HCT116 (cell line): ENCODE measurements around the gene CDH13. TPM values are rescaled to one million over a fixed set of nuclear protein-coding genes. Genes with fewer than 3 reads are reported as not detected.

Experiments
- ATAC-seq: fragments of 200-7000 bp; cut with Tn5 transposase; 2 replicates; pipeline ENCODE4 v1.9.1; 2020; ENCODE audit warnings: mild to moderate bottlenecking, moderate library complexity
- BruUV-seq: library from RNA; stranded (reverse); fragments of 400-500 nt; replicated peaks from 2 replicates; lab custom pipeline; 2021; lab: Mats Ljungman, UMichigan
- CTCF ChIA-PET: fragments of 300-600 bp; sonication (Branson Sonifier 250); formaldehyde crosslinking; loops from one replicate; lab custom pipeline; 2021; ENCODE audit warnings: antibody characterized with exemption; lab: Charles Lee
- POLR2A ChIA-PET: fragments of 300-600, 350-600 bp; sonication (Branson Sonifier 250); formaldehyde crosslinking; loops from one replicate; lab custom pipeline; 2021; ENCODE audit warnings: antibody characterized with exemption; lab: Charles Lee
- RAD21 ChIA-PET, 2 experiments: fragments of 300-600 bp; sonication (Branson Sonifier 250); formaldehyde crosslinking; loops; one replicate each; lab custom pipeline; 2023; ENCODE audit warnings: low total read pairs in 2 of 2; ENCODE audit not compliant: uncharacterized antibody in 2 of 2, unreplicated experiment in 2 of 2, low non-redundant PET in 1 of 2; lab: Charles Lee
- DNase-seq: peaks from one replicate; pipeline ENCODE4 v3.0.0-alpha.2; 2010; ENCODE audit warnings: low read depth, low spot score
- H2AFZ ChIP-seq: fragments of 200-600 bp; shearing (Covaris generic), sonication (generic); 2 replicates; pipeline ENCODE4 v1.6.1; 2017; ENCODE audit warnings: low read depth, mixed run types, mixed read lengths, antibody characterized with exemption, low read length; ENCODE audit not compliant: poor library complexity, severe bottlenecking
- H3K27ac ChIP-seq: 2 replicates; pipeline ENCODE4 v1.5.1; 2012; ENCODE audit warnings: low read depth, low read length
- H3K27me3 ChIP-seq: fragments of 200-600 bp; sonication (generic); 2 replicates; pipeline ENCODE4 v1.6.1; 2016; ENCODE audit warnings: mixed run types, low read length, mixed read lengths; ENCODE audit not compliant: insufficient read depth
- H3K36me3 ChIP-seq, 2 experiments: fragments of 200-500 bp in 1 of 2; fragments of 200-600 bp in 1 of 2; sonication (Bioruptor generic) in 1 of 2; sonication (generic) in 1 of 2; 2 replicates each; pipeline versions ENCODE4 v1.5.1 to v1.6.1; 2014 to 2016; ENCODE audit warnings: low read length in 2 of 2, inconsistent platforms in 1 of 2, mixed read lengths in 1 of 2, mixed run types in 1 of 2; ENCODE audit not compliant: insufficient read depth in 2 of 2, control insufficient read depth in 1 of 2
- H3K4me1 ChIP-seq, 2 experiments: fragments of 200-600 bp in 1 of 2; sonication (generic) in 1 of 2; 2 replicates each; pipeline versions ENCODE4 v1.5.1 to v1.6.1; 2012 to 2017; ENCODE audit warnings: low read length in 2 of 2, inconsistent platforms in 1 of 2, mild to moderate bottlenecking in 1 of 2, mixed read lengths in 1 of 2, mixed run types in 1 of 2, moderate library complexity in 1 of 2; ENCODE audit not compliant: insufficient read depth in 2 of 2, control insufficient read depth in 1 of 2
- H3K4me2 ChIP-seq: fragments of 200-600 bp; sonication (generic); 2 replicates; pipeline ENCODE4 v1.6.1; 2017; ENCODE audit warnings: mixed run types, low read length, mixed read lengths
- H3K4me3 ChIP-seq, 2 experiments: fragments of 200-600 bp in 1 of 2; sonication (generic) in 1 of 2; replicated peaks in 1 of 2; 2 replicates each; pipeline ENCODE4 v1.5.1; 2011 to 2016; ENCODE audit warnings: low read length in 2 of 2, control low read depth in 1 of 2, low read depth in 1 of 2, mild to moderate bottlenecking in 1 of 2, mixed read lengths in 1 of 2, mixed run types in 1 of 2
- H3K79me2 ChIP-seq: fragments of 200-600 bp; sonication (generic); 2 replicates; pipeline ENCODE4 v1.6.1; 2017; ENCODE audit warnings: mild to moderate bottlenecking, mixed run types, low read length, moderate library complexity, mixed read lengths; ENCODE audit not compliant: insufficient read depth
- H3K9ac ChIP-seq: fragments of 200-600 bp; sonication (generic); 2 replicates; pipeline ENCODE4 v1.6.1; 2016; ENCODE audit warnings: low read length, mixed read lengths
- H3K9me2 ChIP-seq: fragments of 200-600 bp; sonication (generic), shearing (Covaris generic); 2 replicates; pipeline ENCODE4 v1.6.1; 2017; ENCODE audit warnings: mixed run types, mild to moderate bottlenecking, moderate library complexity; ENCODE audit not compliant: insufficient read depth
- H3K9me3 ChIP-seq, 2 experiments: fragments of 200-500 bp in 1 of 2; fragments of 200-600 bp in 1 of 2; sonication (Bioruptor generic) in 1 of 2; sonication (generic) in 1 of 2; 2 replicates each; pipeline ENCODE4 v1.6.1; 2014 to 2017; ENCODE audit warnings: low read length in 2 of 2, mixed read lengths in 2 of 2, inconsistent platforms in 1 of 2, low read depth in 1 of 2, mild to moderate bottlenecking in 1 of 2, mixed run types in 1 of 2, moderate library complexity in 1 of 2; ENCODE audit not compliant: control insufficient read depth in 1 of 2, insufficient read depth in 1 of 2
- H4K20me1 ChIP-seq: fragments of 200-600 bp; sonication (generic), shearing (Covaris generic); 2 replicates; pipeline ENCODE4 v1.6.1; 2017; ENCODE audit warnings: mixed run types, mild to moderate bottlenecking, moderate library complexity; ENCODE audit not compliant: insufficient read depth
- EGR1 ChIP-seq: IDR thresholded peaks from 2 replicates; pipeline ENCODE4 v1.6.1; 2012; ENCODE audit warnings: low read depth
- FOSL1 ChIP-seq: IDR thresholded peaks from 2 replicates; pipeline ENCODE4 v1.6.1; 2012; ENCODE audit warnings: low read depth
- JUND ChIP-seq: IDR thresholded peaks from 2 replicates; pipeline ENCODE4 v1.6.1; 2012
- POLR2A ChIP-seq: IDR thresholded peaks from 2 replicates; pipeline ENCODE4 v1.7.0; 2011; ENCODE audit warnings: borderline replicate concordance; ENCODE audit not compliant: insufficient read depth, insufficient read length; ENCODE audit errors: extremely low read depth
- POLR2AphosphoS5 ChIP-seq: IDR thresholded peaks from 2 replicates; pipeline ENCODE4 v1.6.1; 2011; ENCODE audit warnings: mild to moderate bottlenecking, low read depth, low read length, moderate library complexity
- SIN3A ChIP-seq: IDR thresholded peaks from 2 replicates; pipeline ENCODE4 v1.6.1; 2012; ENCODE audit warnings: low read depth
- SP1 ChIP-seq: IDR thresholded peaks from 2 replicates; pipeline ENCODE4 v1.6.1; 2012; ENCODE audit warnings: low read depth
- YY1 ChIP-seq: IDR thresholded peaks from 2 replicates; pipeline ENCODE4 v1.6.1; 2011; ENCODE audit warnings: low read length, low read depth, moderate library complexity, mild to moderate bottlenecking; ENCODE audit not compliant: insufficient replicate concordance; ENCODE audit errors: extremely low read depth
- ZFX ChIP-seq: fragments of 450-650 bp; IDR thresholded peaks from 2 replicates; pipeline ENCODE4 v1.6.1; 2017
- ZNF274 ChIP-seq: fragments of 200-500 bp; sonication (Bioruptor generic); IDR thresholded peaks from 2 replicates; pipeline ENCODE4 v1.6.1; 2014; ENCODE audit warnings: mild to moderate bottlenecking, low read depth, low read length, inconsistent platforms
- intact Hi-C: fragments of 100-400 bp; cut with micrococcal nuclease; formaldehyde crosslinking; loops from 2 replicates; pipeline ENCODE4 v1.10.0; 2022
- total RNA-seq: library from RNA; stranded (reverse); gene quantifications from one replicate; pipeline ENCODE4 v1.2.1, GENCODE V29; 2021; ENCODE audit not compliant: unreplicated experiment
- TF ChIP-seq, protein P1 (sequence below): IDR thresholded peaks from 2 replicates; pipeline ENCODE4 v1.6.1; 2012
- TF ChIP-seq, protein P2 (sequence below): IDR thresholded peaks from 2 replicates; pipeline ENCODE4 v1.6.1; 2011; ENCODE audit warnings: mild to moderate bottlenecking, low read length, moderate library complexity; ENCODE audit not compliant: insufficient replicate concordance; ENCODE audit errors: extremely low read depth

CDH13 gene
- total RNA-seq, 1 experiment from 2014 or later: not detected

DNA sequence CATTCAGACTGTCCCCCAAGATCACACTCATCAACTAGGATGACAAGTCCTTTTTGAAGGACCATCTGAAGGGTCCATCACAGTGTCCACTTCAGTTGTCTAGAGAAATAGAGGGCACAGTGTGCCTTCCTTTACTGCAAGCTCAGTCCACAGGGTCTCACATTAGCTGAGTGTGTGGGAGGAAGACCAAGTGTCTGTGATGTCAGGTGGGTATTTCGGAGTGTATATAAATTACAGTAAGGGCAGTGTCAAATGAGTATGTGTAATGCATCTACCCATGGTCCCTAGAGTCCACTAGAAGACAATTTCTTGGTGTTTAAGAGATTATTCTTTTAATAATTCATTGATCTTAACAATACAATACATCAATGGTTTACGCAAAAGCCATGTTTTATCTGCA, 272.2 kb downstream of the CDH13 start:
- intact Hi-C loops: no loop called here
- no peaks in the 10 kb centered on the region for H3K27me3 ChIP-seq
- no peak for TF ChIP-seq YY1
- TF ChIP-seq SP1: no peak
- TF ChIP-seq JUND: no peak
- TF ChIP-seq POLR2AphosphoS5: no peak
- TF ChIP-seq, protein P1, sequence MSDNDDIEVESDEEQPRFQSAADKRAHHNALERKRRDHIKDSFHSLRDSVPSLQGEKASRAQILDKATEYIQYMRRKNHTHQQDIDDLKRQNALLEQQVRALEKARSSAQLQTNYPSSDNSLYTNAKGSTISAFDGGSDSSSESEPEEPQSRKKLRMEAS: no peak
- no peak for TF ChIP-seq EGR1
- TF ChIP-seq, protein P2, sequence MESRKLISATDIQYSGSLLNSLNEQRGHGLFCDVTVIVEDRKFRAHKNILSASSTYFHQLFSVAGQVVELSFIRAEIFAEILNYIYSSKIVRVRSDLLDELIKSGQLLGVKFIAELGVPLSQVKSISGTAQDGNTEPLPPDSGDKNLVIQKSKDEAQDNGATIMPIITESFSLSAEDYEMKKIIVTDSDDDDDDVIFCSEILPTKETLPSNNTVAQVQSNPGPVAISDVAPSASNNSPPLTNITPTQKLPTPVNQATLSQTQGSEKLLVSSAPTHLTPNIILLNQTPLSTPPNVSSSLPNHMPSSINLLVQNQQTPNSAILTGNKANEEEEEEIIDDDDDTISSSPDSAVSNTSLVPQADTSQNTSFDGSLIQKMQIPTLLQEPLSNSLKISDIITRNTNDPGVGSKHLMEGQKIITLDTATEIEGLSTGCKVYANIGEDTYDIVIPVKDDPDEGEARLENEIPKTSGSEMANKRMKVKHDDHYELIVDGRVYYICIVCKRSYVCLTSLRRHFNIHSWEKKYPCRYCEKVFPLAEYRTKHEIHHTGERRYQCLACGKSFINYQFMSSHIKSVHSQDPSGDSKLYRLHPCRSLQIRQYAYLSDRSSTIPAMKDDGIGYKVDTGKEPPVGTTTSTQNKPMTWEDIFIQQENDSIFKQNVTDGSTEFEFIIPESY: no peak
- no peak for TF ChIP-seq POLR2A
- no peak for TF ChIP-seq FOSL1
- TF ChIP-seq ZFX: no peak
- no peak for TF ChIP-seq ZNF274
- no peak for TF ChIP-seq SIN3A
- TF ChIP-seq, all 23 proteins: peak for 0
- no peaks in the 10 kb centered on the region for H3K4me1 ChIP-seq
- H3K4me3 ChIP-seq: no peak overlapping the region
- no peaks in the 10 kb centered on the region for H3K36me3 ChIP-seq
- POLR2A ChIA-PET: no interaction called here
- ATAC-seq: no peak
- no peaks in the 10 kb centered on the region for H3K79me2 ChIP-seq
- no peak overlapping the region for H2AFZ ChIP-seq
- no peak for DNase-seq
- CTCF ChIA-PET: no interaction called here
- peaks cover 15 to 22% of the 10 kb centered on the region in 2 experiments; a peak in 2 of 4 replicates for H3K9me3 ChIP-seq
- H4K20me1 ChIP-seq: no peaks in the 10 kb centered on the region
- no TSS peak for BruUV-seq
- no peak overlapping the region for H3K27ac ChIP-seq
- H3K9ac ChIP-seq: no peak overlapping the region
- no peaks in the 10 kb centered on the region for H3K9me2 ChIP-seq
- no peak overlapping the region for H3K4me2 ChIP-seq
- RAD21 ChIA-PET: no interaction called here
